MM.1S (cell line): ENCODE results near the gene AIMP2.
"Not testable (repeated sequence)": the region's sequence is repeated elsewhere in the genome, so short reads cannot be mapped to it uniquely, and the experiment has no call there.

Source experiments
- DNase-seq: peaks from one replicate; pipeline ENCODE4 v3.0.0-alpha.2; 2015
- H2AFZ ChIP-seq: fragments of 300-600 bp; sonication (generic); 2 replicates; pipeline ENCODE4 v1.6.0; 2016; ENCODE audit warnings: antibody characterized with exemption, low read length
- H3F3A ChIP-seq: fragments of 300-600 bp; sonication (generic); 2 replicates; pipeline ENCODE4 v1.6.1; 2016; ENCODE audit warnings: mild to moderate bottlenecking, antibody characterized with exemption, low read length, moderate library complexity, mixed read lengths; ENCODE audit not compliant: insufficient read depth
- H3K27ac ChIP-seq: fragments of 300-600 bp; sonication (generic); 2 replicates; pipeline ENCODE4 v1.5.1; 2016; ENCODE audit warnings: mild to moderate bottlenecking, low read length
- H3K27me3 ChIP-seq: fragments of 300-600 bp; sonication (generic); replicated peaks from 2 replicates; pipeline ENCODE4 v1.6.0; 2016; ENCODE audit warnings: low read length; ENCODE audit not compliant: insufficient read depth
- H3K36me3 ChIP-seq: fragments of 300-600 bp; sonication (generic); replicated peaks from 2 replicates; pipeline ENCODE4 v1.6.1; 2016; ENCODE audit warnings: mild to moderate bottlenecking, low read length, mixed read lengths; ENCODE audit not compliant: insufficient read depth
- H3K4me1 ChIP-seq: fragments of 300-600 bp; sonication (generic); 2 replicates; pipeline ENCODE4 v1.6.1; 2016; ENCODE audit warnings: low read length, mixed read lengths
- H3K4me2 ChIP-seq: fragments of 300-600 bp; sonication (generic); 2 replicates; pipeline ENCODE4 v1.6.0; 2016; ENCODE audit warnings: low read depth, low read length
- H3K4me3 ChIP-seq: fragments of 300-600 bp; sonication (generic); 2 replicates; pipeline ENCODE4 v1.5.1; 2016; ENCODE audit warnings: low read length, mixed read lengths
- H3K79me2 ChIP-seq: fragments of 300-600 bp; sonication (generic); 2 replicates; pipeline ENCODE4 v1.6.1; 2016; ENCODE audit warnings: mixed run types, low read length, mixed read lengths
- H3K9ac ChIP-seq: fragments of 300-600 bp; sonication (generic); 2 replicates; pipeline ENCODE4 v1.6.1; 2016; ENCODE audit warnings: low read length, mixed read lengths
- H3K9me2 ChIP-seq: fragments of 300-600 bp; sonication (generic); replicated peaks from 2 replicates; pipeline ENCODE4 v1.6.1; 2016; ENCODE audit warnings: mild to moderate bottlenecking, low read length, mixed read lengths; ENCODE audit not compliant: insufficient read depth
- H3K9me3 ChIP-seq: fragments of 300-600 bp; sonication (generic); replicated peaks from 2 replicates; pipeline ENCODE4 v1.6.1; 2016; ENCODE audit warnings: mild to moderate bottlenecking, low read length, mixed read lengths; ENCODE audit not compliant: insufficient read depth
- H4K20me1 ChIP-seq: fragments of 300-600 bp; sonication (generic); 2 replicates; pipeline ENCODE4 v1.6.1; 2016; ENCODE audit warnings: mild to moderate bottlenecking, low read length, moderate library complexity, mixed read lengths; ENCODE audit not compliant: insufficient read depth
- CTCF ChIP-seq: fragments of 300-600 bp; sonication (generic); IDR thresholded peaks from 2 replicates; pipeline ENCODE4 v1.5.1; 2016; ENCODE audit warnings: antibody characterized with exemption, low read length, mixed read lengths
- EZH2 ChIP-seq: fragments of 300-600 bp; sonication (generic); optimal IDR thresholded peaks from 2 replicates; pipeline ENCODE3; 2017; ENCODE audit warnings: low read depth, mild to moderate bottlenecking, antibody characterized with exemption, low read length, mixed read lengths
- EZH2phosphoT487 ChIP-seq: fragments of 300-600 bp; sonication (generic); IDR thresholded peaks from 2 replicates; pipeline ENCODE4 v1.6.1; 2018; ENCODE audit warnings: antibody characterized with exemption, low read length

The AIMP2 gene

DNA sequence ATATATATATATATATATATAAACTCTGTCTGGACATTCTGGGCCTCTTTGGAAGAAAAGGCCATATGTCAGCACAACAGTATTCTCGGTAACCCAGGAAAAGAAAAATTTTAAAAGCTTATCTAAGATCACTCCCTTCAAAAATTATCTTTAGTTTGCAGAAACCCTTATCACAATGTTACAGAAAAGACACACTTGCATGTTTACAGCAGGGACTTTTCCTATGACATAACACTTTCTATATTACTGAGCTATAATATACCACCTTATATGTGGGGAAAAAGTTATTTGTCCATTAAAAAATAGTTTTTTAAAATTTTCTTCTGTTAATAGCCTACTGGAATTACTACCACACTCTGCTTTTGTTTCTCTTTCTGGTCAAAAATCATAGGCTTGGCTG is 47.5 kb downstream of the AIMP2 start:
- no peak overlapping the region for H2AFZ ChIP-seq
- no peak overlapping the region for H3K4me3 ChIP-seq
- TF ChIP-seq CTCF (no peak), EZH2 (no peak)
- no peaks in the 10 kb centered on the region; the same call in 1 of the 2 replicates for H3K36me3 ChIP-seq
- H3K27ac ChIP-seq = no peak overlapping the region
- no peak for DNase-seq
- H4K20me1 ChIP-seq = no peaks in the 10 kb centered on the region
- no peaks in the 10 kb centered on the region for H3K9me3 ChIP-seq
- H3K9ac ChIP-seq = no peak overlapping the region
- 0 out of 2 replicates have a peak, but pooled peaks cover 8% of the 10 kb centered on the region for H3K4me1 ChIP-seq
- H3K27me3 ChIP-seq = no peaks in the 10 kb centered on the region
- 0 out of 2 replicates have a peak, but pooled peaks cover 12% of the 10 kb centered on the region for H3F3A ChIP-seq
- no peak overlapping the region for H3K4me2 ChIP-seq
- H3K9me2 ChIP-seq = no peaks in the 10 kb centered on the region
- peaks cover 50% of the 10 kb centered on the region for H3K79me2 ChIP-seq

DNA sequence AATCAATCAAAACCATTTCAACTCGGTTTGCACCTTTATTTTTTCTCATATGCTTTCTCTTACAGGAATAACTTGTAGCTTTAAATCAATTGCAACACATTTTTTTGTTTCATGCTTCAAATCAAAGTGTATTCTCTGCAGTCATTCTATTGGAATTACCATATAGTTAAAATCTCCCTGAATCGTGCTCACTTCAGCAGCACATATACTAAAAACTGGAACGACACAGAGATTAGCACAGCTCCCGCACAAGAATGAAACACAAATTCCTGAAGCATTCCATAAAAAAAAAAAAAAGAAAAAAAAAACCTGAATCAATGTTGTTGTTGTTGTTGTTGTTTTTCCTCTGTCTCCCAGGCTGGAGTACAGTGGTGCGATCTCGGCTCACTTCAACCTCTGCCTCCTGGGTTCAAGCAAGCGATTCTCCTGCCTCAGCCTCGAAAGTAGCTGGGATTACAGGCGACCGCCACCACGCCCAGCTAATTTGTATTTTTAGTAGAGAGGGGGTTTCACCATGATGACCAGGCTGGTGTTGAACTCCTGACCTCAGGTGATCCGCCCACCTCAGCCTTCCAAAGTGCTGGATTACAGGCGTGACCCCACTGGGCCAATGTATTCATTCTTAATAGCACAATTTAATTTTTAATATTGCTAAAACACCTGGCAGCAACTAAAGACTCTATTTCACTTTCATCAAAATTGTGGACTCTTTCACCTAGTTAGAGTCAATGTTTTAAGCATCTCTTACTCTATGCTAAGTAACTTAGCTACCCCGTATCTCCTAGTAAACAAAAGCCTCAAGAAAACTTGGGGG is 48.5 kb downstream of the AIMP2 start:
- Histone ChIP-seq H3K79me2 (peaks cover 48% of the 10 kb centered on the region), H2AFZ (no peak overlapping the region)

DNA sequence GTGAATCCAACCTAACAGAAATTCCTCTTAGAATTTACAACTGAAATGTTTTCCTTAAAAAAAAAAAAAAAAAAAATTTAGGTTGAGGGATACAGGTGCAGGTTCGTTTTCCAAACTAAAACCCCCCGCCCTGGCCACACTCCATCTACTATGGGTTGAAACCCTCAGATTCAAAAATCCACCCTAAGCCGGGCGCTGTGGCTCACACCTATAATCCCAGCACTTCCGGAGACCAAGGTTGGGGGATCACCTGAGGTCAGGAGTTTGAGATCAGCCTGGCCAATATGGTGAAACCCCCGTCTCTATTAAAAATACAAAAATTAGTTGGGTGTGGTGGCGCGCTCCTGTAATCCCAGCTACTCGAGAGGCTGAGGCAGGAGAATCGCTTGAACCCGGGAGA is 50.9 kb downstream of the AIMP2 start:
- H3K4me1 ChIP-seq, DNase-seq, H3K9me2 ChIP-seq, H3K4me3 ChIP-seq, H3K9me3 ChIP-seq, H3K27ac ChIP-seq, H3K9ac ChIP-seq, H3K36me3 ChIP-seq, H3K4me2 ChIP-seq, H3K27me3 ChIP-seq, H4K20me1 ChIP-seq, H2AFZ ChIP-seq: not testable (repeated sequence)
- H3K79me2 ChIP-seq = peaks cover 39% of the 10 kb centered on the region
- 0 out of 2 replicates have a peak, but pooled peaks cover 12% of the 10 kb centered on the region for H3F3A ChIP-seq

More for the DNA sequence above, 48.5 kb downstream of the AIMP2 start:
- Histone ChIP-seq H3K9me3 (no peaks in the 10 kb centered on the region), H3K36me3 (no peaks in the 10 kb centered on the region; the same call in 1 of the 2 replicates), H3K27ac (peak overlapping the region; percentile 73; the same call in 1 of the 2 replicates), H3K4me2 (peak overlapping the region; percentile 51), H3K27me3 (no peaks in the 10 kb centered on the region), H3K4me1 (0 out of 2 replicates have a peak, but pooled peaks cover 8% of the 10 kb centered on the region), H3K9ac (peak overlapping the region; percentile 84; the same call in 1 of the 2 replicates), H3F3A (0 out of 2 replicates have a peak, but pooled peaks cover 12% of the 10 kb centered on the region), H3K4me3 (peak overlapping the region; percentile 64), H4K20me1 (no peaks in the 10 kb centered on the region), H3K9me2 (no peaks in the 10 kb centered on the region)
- DNase-seq = no peak
- no peak for TF ChIP-seq EZH2phosphoT487
- TF ChIP-seq CTCF = no peak
- TF ChIP-seq EZH2 = no peak

GRCh38 chr7:6071406-6071805 is 62.3 kb downstream of the AIMP2 start:
- no peaks in the 10 kb centered on the region for H3K9me2 ChIP-seq
- peaks cover 11% of the 10 kb centered on the region for H3F3A ChIP-seq
- H3K27me3 ChIP-seq = no peaks in the 10 kb centered on the region
- no peak overlapping the region for H3K9ac ChIP-seq
- TF ChIP-seq EZH2 (no peak), CTCF (no peak), EZH2phosphoT487 (no peak)
- H3K27ac ChIP-seq = peak overlapping the region; percentile 41; the same call in 1 of the 2 replicates
- H3K36me3 ChIP-seq = no peaks in the 10 kb centered on the region
- no peaks in the 10 kb centered on the region for H4K20me1 ChIP-seq
- H3K4me2 ChIP-seq = peak overlapping the region; percentile 40
- H3K79me2 ChIP-seq = no peaks in the 10 kb centered on the region
- H3K9me3 ChIP-seq = no peaks in the 10 kb centered on the region
- H2AFZ ChIP-seq = peak overlapping the region; percentile 36; the same call in 1 of the 2 replicates
- peak; percentile 70 for DNase-seq
- peaks cover 8% of the 10 kb centered on the region for H3K4me1 ChIP-seq
- H3K4me3 ChIP-seq = no peak overlapping the region
